ENCODE results near the gene PFKL.

DNA sequence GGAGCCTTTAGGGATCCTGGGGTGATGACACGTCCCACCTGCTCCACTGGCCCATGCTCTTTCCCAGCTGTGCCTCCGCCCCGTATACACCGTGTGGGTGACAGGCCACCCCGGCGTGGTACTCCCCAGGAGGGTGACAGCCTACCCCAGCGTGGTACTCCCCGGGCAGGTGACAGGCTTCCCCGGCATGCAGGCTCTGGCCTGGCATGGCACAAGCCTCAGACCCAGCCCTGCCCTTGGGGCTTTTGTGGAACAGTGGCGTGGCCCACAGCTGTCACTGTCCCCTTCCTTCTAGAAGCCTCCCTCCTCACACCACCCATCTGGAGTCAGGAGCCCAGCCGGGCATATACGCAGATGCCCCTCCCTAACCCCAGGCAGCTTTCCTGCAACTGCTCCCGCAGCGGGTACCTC is 4.7 kb upstream of the PFKL start:
- TF ChIP-seq TAF1 (IDR thresholded peaks at IDR 0.05; ENCODE audit: low read depth, low read length) (no peak), POLR2A (IDR thresholded peaks at IDR 0.05; ENCODE audit: low read depth, low read length) (no peak), POLR2AphosphoS5 (IDR thresholded peaks at IDR 0.05; ENCODE audit: low read depth, low read length) (no peak), PAX5 (IDR thresholded peaks at IDR 0.05; ENCODE audit: insufficient read depth, low read length, severe bottlenecking) (no peak), POU2F2 (IDR thresholded peaks at IDR 0.05; ENCODE audit: low read depth, low read length) (no peak)

Data from GM12891 (cell line).